Measurements from ENCODE around the gene GPR137C.

GPR137C gene

DNA sequence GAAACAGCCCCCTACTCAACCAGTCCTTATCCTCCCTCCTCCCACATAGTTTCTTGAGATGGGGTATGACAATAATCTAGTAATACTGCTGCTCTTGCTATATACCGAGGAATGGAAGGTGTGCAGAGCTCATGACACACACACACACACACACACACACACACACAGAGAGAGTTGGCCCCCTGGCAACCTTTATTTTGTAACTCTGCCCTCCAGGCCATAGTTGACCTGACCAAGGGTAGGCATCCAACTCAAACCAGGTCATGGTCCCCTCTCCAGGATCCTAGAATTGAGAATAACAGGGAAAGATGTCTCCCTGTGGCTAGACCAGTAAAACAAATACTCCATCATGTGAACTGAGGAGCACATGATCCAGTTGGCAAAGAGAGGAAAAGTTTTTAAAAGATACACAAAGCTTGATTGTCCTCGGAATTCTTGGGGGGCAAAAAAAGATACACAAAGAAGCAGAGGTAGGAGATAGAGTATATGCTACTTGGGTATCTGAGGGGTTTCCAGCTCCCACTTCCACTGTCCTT, 131.4 kb downstream of the GPR137C start:
- no peak for DNase-seq

DNA sequence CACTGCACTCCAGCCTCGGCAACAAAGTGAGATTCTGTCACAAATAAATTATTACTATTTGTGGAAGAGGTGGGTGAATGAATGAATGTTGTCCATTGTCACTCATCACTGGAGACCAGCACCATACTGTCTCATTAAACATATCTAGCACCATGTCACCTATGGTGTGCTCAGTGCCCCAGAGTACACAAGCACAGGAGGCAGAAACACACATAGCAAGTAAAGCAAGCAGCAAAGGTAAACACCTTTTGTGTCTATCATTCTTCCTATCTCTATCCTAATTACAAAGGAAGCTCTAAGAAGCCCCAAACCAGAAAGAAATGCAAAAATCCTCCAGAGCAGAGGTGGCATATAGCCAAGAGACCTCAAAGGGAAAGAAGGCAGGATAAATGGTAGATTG, 133.5 kb downstream of the GPR137C start:
- DNase-seq, result peak; percentile 22
